ENCODE measurements around the gene CCND3. TPM values are rescaled to one million over a fixed set of nuclear protein-coding genes. Genes with fewer than 3 reads are reported as not detected.
A peak's percentile ranks its signal among the peaks of the same experiment; 100 is the strongest.

The CCND3 gene
- total RNA-seq (79.3 and 96.8 TPM in 2 replicates), polyA plus RNA-seq (134 and 141 TPM in 2 replicates)

DNA sequence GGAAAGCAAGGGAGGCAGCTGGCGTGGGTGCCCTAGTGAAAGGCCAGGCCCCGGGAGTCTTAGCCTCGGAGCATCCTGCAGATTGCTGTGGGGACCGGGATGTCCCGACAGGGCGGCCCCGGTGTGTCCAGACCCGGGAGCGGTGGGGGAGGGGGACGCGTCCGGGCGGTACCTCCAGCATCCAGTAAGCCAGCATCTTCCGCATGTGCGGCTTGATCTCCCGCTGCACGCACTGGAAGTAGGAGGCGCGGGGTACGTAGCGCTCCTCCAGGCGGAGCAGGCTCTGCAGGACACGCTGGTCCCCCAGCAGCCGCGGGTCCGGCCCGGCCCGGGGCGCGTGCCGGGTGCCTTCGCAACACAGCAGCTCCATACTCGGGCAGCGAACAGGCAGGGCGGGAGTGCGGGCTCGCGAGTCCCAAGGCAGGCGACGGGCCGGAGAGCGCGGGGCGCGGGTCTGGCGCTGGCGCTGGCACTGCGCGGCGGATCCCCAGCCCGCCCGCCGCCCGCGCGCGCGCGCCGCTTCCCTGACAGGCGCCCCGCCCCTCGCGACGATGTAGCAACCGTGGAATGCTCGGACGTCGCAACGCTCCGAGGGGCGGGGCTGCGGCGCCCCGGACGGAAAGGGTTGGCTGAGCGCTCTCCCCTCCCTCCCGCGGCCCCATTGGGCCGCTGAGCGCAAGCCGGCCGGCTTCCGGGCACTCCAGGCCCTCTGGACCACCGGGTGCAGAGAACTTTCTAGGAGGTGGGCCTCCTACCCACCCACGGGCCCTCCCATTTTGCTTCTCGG, at the start of gene CCND3:
Gene CCND3 (minus strand): TSS at position 529 of the 787 bp plus-strand sequence. CDS start 159 bp downstream, at position 370.
- no peaks in the 10 kb centered on the region for H4K20me1 ChIP-seq (ENCODE audit: insufficient read depth, poor library complexity, severe bottlenecking)
- no peaks in the 10 kb centered on the region for H3K9me3 ChIP-seq (ENCODE audit: low read depth)
- peaks cover 24% of the 10 kb centered on the region for H3K4me1 ChIP-seq (ENCODE audit: insufficient read depth)
- 0% methylated on average over 48 of the region's 87 CpGs for WGBS (ENCODE audit: low lambda C conversion rate, missing lambda C conversion rate)
- no peaks in the 10 kb centered on the region for H3K36me3 ChIP-seq (replicated peaks; ENCODE audit: insufficient read depth, low read depth)
- peaks cover 32% of the 10 kb centered on the region for H3K79me2 ChIP-seq
- H3K9me2 ChIP-seq (replicated peaks; ENCODE audit: insufficient read depth) = no peaks in the 10 kb centered on the region
- TF ChIP-seq CTCF (IDR thresholded peaks at IDR 0.05; ENCODE audit: poor library complexity) = peak; percentile 0
- no peak for TF ChIP-seq EZH2phosphoT487 (IDR thresholded peaks at IDR 0.05; ENCODE audit: low read depth, severe bottlenecking, unreplicated experiment)
- no peak for TF ChIP-seq EZH2 (IDR thresholded peaks at IDR 0.05; ENCODE audit: borderline replicate concordance)
- peak within 1 kb of the TSS; percentile 57 for H3K4me3 ChIP-seq
- H3K27ac ChIP-seq = peak within 1 kb of the TSS; percentile 91
- H3K4me2 ChIP-seq = peak within 1 kb of the TSS; percentile 97
- no peaks in the 10 kb centered on the region for H3K27me3 ChIP-seq
- H2AFZ ChIP-seq = peak within 1 kb of the TSS; percentile 51
- peak; percentile 97 for DNase-seq (ENCODE audit: low spot score)

DNA sequence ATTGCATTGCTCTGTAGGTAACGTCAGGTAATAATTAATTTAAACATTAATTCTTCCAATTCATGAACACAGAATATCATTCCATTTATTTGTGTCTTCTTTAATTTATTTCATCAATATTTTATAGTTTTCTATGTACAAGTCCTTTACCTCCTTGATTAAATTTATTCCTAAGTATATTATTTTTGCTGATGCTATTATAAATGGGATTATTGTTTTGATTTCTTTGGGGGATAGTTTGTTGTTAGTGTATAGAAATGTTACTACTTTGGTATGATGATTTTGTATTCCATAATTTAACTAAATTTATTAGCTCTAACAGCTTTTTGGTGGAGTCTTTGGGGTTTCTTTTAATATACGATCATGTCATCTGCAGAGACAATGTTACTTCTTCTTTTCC, 44.7 kb upstream of the CCND3 start:
- Histone ChIP-seq H4K20me1 (ENCODE audit: insufficient read depth, poor library complexity, severe bottlenecking) (no peaks in the 10 kb centered on the region), H3K4me3 (no peak overlapping the region), H3K4me1 (ENCODE audit: insufficient read depth) (no peaks in the 10 kb centered on the region), H2AFZ (no peak overlapping the region), H3K36me3 (replicated peaks; ENCODE audit: insufficient read depth, low read depth) (no peaks in the 10 kb centered on the region), H3K27me3 (no peaks in the 10 kb centered on the region), H3K4me2 (no peak overlapping the region), H3K9me2 (replicated peaks; ENCODE audit: insufficient read depth) (no peaks in the 10 kb centered on the region), H3K79me2 (no peaks in the 10 kb centered on the region), H3K27ac (no peak overlapping the region), H3K9me3 (ENCODE audit: low read depth) (no peaks in the 10 kb centered on the region)
- DNase-seq (ENCODE audit: low spot score) = no peak
- TF ChIP-seq EZH2phosphoT487 (IDR thresholded peaks at IDR 0.05; ENCODE audit: low read depth, severe bottlenecking, unreplicated experiment) = no peak
- 96% methylated on average over 2 of the region's 2 CpGs for WGBS (ENCODE audit: low lambda C conversion rate, missing lambda C conversion rate)

- H3K4me1 ChIP-seq (ENCODE audit: insufficient read depth) = no peaks in the 10 kb centered on the region
- no peaks in the 10 kb centered on the region for H3K9me3 ChIP-seq (ENCODE audit: low read depth)
- H4K20me1 ChIP-seq (ENCODE audit: insufficient read depth, poor library complexity, severe bottlenecking) = no peaks in the 10 kb centered on the region
- TF ChIP-seq EZH2phosphoT487 (IDR thresholded peaks at IDR 0.05; ENCODE audit: low read depth, severe bottlenecking, unreplicated experiment) (no peak), CTCF (IDR thresholded peaks at IDR 0.05; ENCODE audit: poor library complexity) (no peak)
- WGBS (ENCODE audit: low lambda C conversion rate, missing lambda C conversion rate) = 57% methylated on average over 4 of the region's 4 CpGs
- H3K4me3 ChIP-seq = no peak overlapping the region
- no peak overlapping the region for H2AFZ ChIP-seq
- H3K27ac ChIP-seq = no peak overlapping the region
- no peak for DNase-seq (ENCODE audit: low spot score)
- H3K9me2 ChIP-seq (replicated peaks; ENCODE audit: insufficient read depth) = no peaks in the 10 kb centered on the region
- no peak overlapping the region for H3K4me2 ChIP-seq
- no peaks in the 10 kb centered on the region for H3K27me3 ChIP-seq
- H3K79me2 ChIP-seq = no peaks in the 10 kb centered on the region
- H3K36me3 ChIP-seq (replicated peaks; ENCODE audit: insufficient read depth, low read depth) = no peaks in the 10 kb centered on the region
Observed at GRCh38 chr6:41984623-41985022, 43.0 kb upstream of the CCND3 start.

- H3K9me3 ChIP-seq (ENCODE audit: low read depth) = no peaks in the 10 kb centered on the region
- H3K4me2 ChIP-seq = no peak overlapping the region
- H3K4me3 ChIP-seq = no peak overlapping the region
- no peaks in the 10 kb centered on the region for H3K36me3 ChIP-seq (replicated peaks; ENCODE audit: insufficient read depth, low read depth)
- no peaks in the 10 kb centered on the region for H3K4me1 ChIP-seq (ENCODE audit: insufficient read depth)
- no peak overlapping the region for H3K27ac ChIP-seq
- no peaks in the 10 kb centered on the region for H4K20me1 ChIP-seq (ENCODE audit: insufficient read depth, poor library complexity, severe bottlenecking)
- no peak for DNase-seq (ENCODE audit: low spot score)
- 59% methylated on average over 9 of the region's 9 CpGs for WGBS (ENCODE audit: low lambda C conversion rate, missing lambda C conversion rate)
- H3K9me2 ChIP-seq (replicated peaks; ENCODE audit: insufficient read depth) = no peaks in the 10 kb centered on the region
- no peak overlapping the region for H2AFZ ChIP-seq
- H3K27me3 ChIP-seq = no peaks in the 10 kb centered on the region
- TF ChIP-seq CTCF (IDR thresholded peaks at IDR 0.05; ENCODE audit: poor library complexity) (no peak), EZH2phosphoT487 (IDR thresholded peaks at IDR 0.05; ENCODE audit: low read depth, severe bottlenecking, unreplicated experiment) (no peak), EZH2 (IDR thresholded peaks at IDR 0.05; ENCODE audit: borderline replicate concordance) (no peak)
- no peaks in the 10 kb centered on the region for H3K79me2 ChIP-seq
Observed at GRCh38 chr6:41976794-41977484, 35.3 kb upstream of the CCND3 start.

Measured in hepatocyte (in vitro differentiated cells).